Endodermal cell (in vitro differentiated cells): ENCODE results near the gene TRIM36. TPM values are rescaled to one million over a fixed set of nuclear protein-coding genes. Genes with fewer than 3 reads are reported as not detected.

Experiments used
- DNase-seq: peaks from one replicate; pipeline ENCODE4 v3.0.0-alpha.2; 2017
- H3K27ac ChIP-seq: 2 replicates; pipeline ENCODE4 v1.5.1; 2013; ENCODE audit warnings: mild to moderate bottlenecking, low read depth, low read length, moderate library complexity
- H3K27me3 ChIP-seq: 2 replicates; pipeline ENCODE4 v1.6.1; 2013; ENCODE audit warnings: mild to moderate bottlenecking, low read length, moderate library complexity; ENCODE audit not compliant: insufficient read depth, control insufficient read depth, poor library complexity, severe bottlenecking
- H3K36me3 ChIP-seq: 2 replicates; pipeline ENCODE4 v1.7.0; 2013; ENCODE audit warnings: mild to moderate bottlenecking, low read length, moderate library complexity; ENCODE audit not compliant: control insufficient read depth, insufficient read depth
- H3K4me1 ChIP-seq: one replicate; pipeline ENCODE4 v1.7.0; 2013; ENCODE audit warnings: low read length; ENCODE audit not compliant: control insufficient read depth, insufficient read depth
- H3K4me3 ChIP-seq: 2 replicates; pipeline ENCODE4 v1.5.1; 2013; ENCODE audit warnings: mild to moderate bottlenecking, low read length, moderate library complexity
- H3K9ac ChIP-seq: 2 replicates; pipeline ENCODE4 v1.6.1; 2013; ENCODE audit warnings: mild to moderate bottlenecking, low read length, moderate library complexity; ENCODE audit not compliant: poor library complexity, severe bottlenecking; ENCODE audit errors: extremely low read depth
- H3K9me3 ChIP-seq: 2 replicates; pipeline ENCODE4 v1.6.1; 2013; ENCODE audit warnings: mild to moderate bottlenecking, low read length, moderate library complexity; ENCODE audit not compliant: control insufficient read depth
- H3K27ac Mint-ChIP-seq: 2 replicates; pipeline ENCODE4 v1.8.0; 2020; ENCODE audit warnings: mixed read lengths
- H3K27me3 Mint-ChIP-seq: 2 replicates; pipeline ENCODE4 v1.8.0; 2021; ENCODE audit warnings: mild to moderate bottlenecking, mixed read lengths; ENCODE audit not compliant: insufficient read depth
- H3K36me3 Mint-ChIP-seq: 2 replicates; pipeline ENCODE4 v1.8.0; 2020; ENCODE audit warnings: low read depth, mixed read lengths
- H3K4me1 Mint-ChIP-seq: 2 replicates; pipeline ENCODE4 v1.8.0; 2020; ENCODE audit warnings: mixed read lengths
- H3K4me3 Mint-ChIP-seq: 2 replicates; pipeline ENCODE4 v1.8.0; 2020; ENCODE audit warnings: mild to moderate bottlenecking, moderate library complexity, mixed read lengths
- H3K9me3 Mint-ChIP-seq: 2 replicates; pipeline ENCODE4 v1.8.0; 2020; ENCODE audit warnings: mild to moderate bottlenecking, mixed read lengths
- CTCF ChIP-seq: fragments of 200-600 bp; sonication (generic); conservative IDR thresholded peaks from 2 replicates; pipeline ENCODE4 v1.5.0; 2021; ENCODE audit warnings: antibody characterized with exemption, mild to moderate bottlenecking
- WGBS, 2 experiments: methylation state at CpG; one replicate each; pipeline versions ENCODE4 v1.1.5 to v1.1.7; 2013; ENCODE audit warnings: missing lambda C conversion rate in 2 of 2, mixed read lengths in 1 of 2; ENCODE audit not compliant: insufficient coverage in 1 of 2, insufficient read length in 1 of 2; 5-methylcytosine and 5-hydroxymethylcytosine counted together
- total RNA-seq, 2 donors: library from RNA; stranded (reverse); fragmentation: NEBNext Ultra II Directional in 1 of 2; extraction: Animal tissue kit (Norgen Biotek cat#: 25700) in 1 of 2; gene quantifications; 2 replicates in 1 of 2; 3 replicates in 1 of 2; pipeline ENCODE4 v1.2.1, GENCODE V29; 2021

The TRIM36 gene
- total RNA-seq, 2 donors from 2014 or later, result 13.3 to 17.3 TPM

GRCh38 chr5:115190388-115190787 is 20.7 kb upstream of the TRIM36 start:
- Histone ChIP-seq H3K4me1 (peaks cover 8% of the 10 kb centered on the region), H3K36me3 (no peaks in the 10 kb centered on the region), H3K4me3 (no peak overlapping the region), H3K9ac (no peak overlapping the region), H3K9me3 (no peaks in the 10 kb centered on the region), H3K27ac (no peak overlapping the region), H3K27me3 (peaks cover 5% of the 10 kb centered on the region)
- no peak for TF ChIP-seq CTCF
- DNase-seq, result no peak
- 84 to 89% methylated on average over 2 to 4 of the region's 4 CpGs for WGBS, 2 experiments
- Mint-ChIP-seq H3K4me1 (peaks cover 20% of the 10 kb centered on the region), H3K36me3 (no peaks in the 10 kb centered on the region), H3K4me3 (no peak overlapping the region), H3K27me3 (peaks cover 8% of the 10 kb centered on the region), H3K9me3 (no peaks in the 10 kb centered on the region), H3K27ac (no peak overlapping the region)

- Mint-ChIP-seq H3K9me3 (no peaks in the 10 kb centered on the region), H3K4me1 (peaks cover 20% of the 10 kb centered on the region), H3K27me3 (peaks cover 8% of the 10 kb centered on the region), H3K27ac (no peak overlapping the region), H3K36me3 (no peaks in the 10 kb centered on the region), H3K4me3 (no peak overlapping the region)
- no peak for DNase-seq
- Histone ChIP-seq H3K4me3 (no peak overlapping the region), H3K9ac (no peak overlapping the region), H3K4me1 (peaks cover 8% of the 10 kb centered on the region), H3K27ac (no peak overlapping the region), H3K27me3 (peaks cover 5% of the 10 kb centered on the region), H3K9me3 (no peaks in the 10 kb centered on the region), H3K36me3 (no peaks in the 10 kb centered on the region)
- TF ChIP-seq CTCF, result no peak
- 50% methylated on average over 2 of the region's 2 CpGs; no CpG with 5 or more reads in 1 of the 2 experiments for WGBS, 2 experiments
Measured at GRCh38 chr5:115189866-115190265, 20.2 kb upstream of the TRIM36 start.

- no peaks in the 10 kb centered on the region for H3K36me3 Mint-ChIP-seq
- Histone ChIP-seq H3K27me3 (peaks cover 20% of the 10 kb centered on the region), H3K9me3 (no peaks in the 10 kb centered on the region), H3K27ac (no peak overlapping the region), H3K4me3 (no peak overlapping the region), H3K36me3 (no peaks in the 10 kb centered on the region), H3K4me1 (peaks cover 8% of the 10 kb centered on the region), H3K9ac (no peak overlapping the region)
- no peak overlapping the region for H3K4me3 Mint-ChIP-seq
- no peak overlapping the region for H3K27ac Mint-ChIP-seq
- TF ChIP-seq CTCF, result no peak
- H3K27me3 Mint-ChIP-seq, result peaks cover 27% of the 10 kb centered on the region
- no peak for DNase-seq
- no peaks in the 10 kb centered on the region for H3K9me3 Mint-ChIP-seq
- H3K4me1 Mint-ChIP-seq, result peaks cover 20% of the 10 kb centered on the region
Measured at GRCh38 chr5:115186794-115187193, 17.1 kb upstream of the TRIM36 start.
